ENCODE measurements around the gene AP1B1.
A peak's percentile ranks its signal among the peaks of the same experiment; 100 is the strongest.
"Not testable (repeated sequence)": the region's sequence is repeated elsewhere in the genome, so short reads cannot be mapped to it uniquely, and the experiment has no call there.

Gene AP1B1

DNA sequence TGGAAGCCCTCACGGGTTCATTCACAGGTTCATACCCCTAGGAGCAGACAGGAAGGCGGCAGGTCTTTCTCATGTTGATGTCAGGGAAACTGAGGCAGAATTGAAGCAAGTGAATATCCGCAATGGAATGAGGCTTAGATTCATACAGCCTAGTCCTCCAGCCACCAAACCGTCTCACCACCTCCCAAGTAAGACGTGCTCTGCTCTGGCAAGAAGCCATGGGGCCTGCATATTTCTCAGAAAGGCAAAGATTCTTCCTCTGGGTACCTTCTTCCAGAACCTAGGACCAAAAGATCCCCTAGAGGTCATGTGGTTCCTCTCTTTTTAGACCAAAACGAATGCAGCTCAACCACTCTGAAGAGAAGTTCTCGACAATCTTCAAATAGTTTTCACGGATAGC is 1.7 kb downstream of the AP1B1 start:
- DNase-seq (ENCODE audit: low spot score): no peak

DNA sequence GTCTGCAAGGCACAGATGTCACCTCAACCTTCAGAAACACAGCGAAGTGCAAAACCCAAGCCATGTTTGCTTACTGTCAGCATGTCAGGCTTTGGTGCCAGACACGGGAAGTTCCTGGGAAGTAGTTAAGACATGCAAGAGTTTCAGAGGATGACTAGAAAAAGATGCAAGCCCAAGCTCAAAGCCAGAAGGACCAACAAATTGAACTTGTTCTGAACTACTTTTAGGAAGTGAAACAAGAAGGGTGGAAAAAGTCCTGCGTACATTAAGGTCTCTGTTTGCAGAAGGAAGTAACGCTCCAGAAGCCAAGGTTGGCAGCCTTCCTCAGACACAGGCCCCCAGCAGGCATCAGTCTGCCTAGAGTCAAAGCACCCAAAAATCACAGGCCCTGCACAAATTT is 2.6 kb downstream of the AP1B1 start:
- no peak for DNase-seq (ENCODE audit: low spot score)

DNA sequence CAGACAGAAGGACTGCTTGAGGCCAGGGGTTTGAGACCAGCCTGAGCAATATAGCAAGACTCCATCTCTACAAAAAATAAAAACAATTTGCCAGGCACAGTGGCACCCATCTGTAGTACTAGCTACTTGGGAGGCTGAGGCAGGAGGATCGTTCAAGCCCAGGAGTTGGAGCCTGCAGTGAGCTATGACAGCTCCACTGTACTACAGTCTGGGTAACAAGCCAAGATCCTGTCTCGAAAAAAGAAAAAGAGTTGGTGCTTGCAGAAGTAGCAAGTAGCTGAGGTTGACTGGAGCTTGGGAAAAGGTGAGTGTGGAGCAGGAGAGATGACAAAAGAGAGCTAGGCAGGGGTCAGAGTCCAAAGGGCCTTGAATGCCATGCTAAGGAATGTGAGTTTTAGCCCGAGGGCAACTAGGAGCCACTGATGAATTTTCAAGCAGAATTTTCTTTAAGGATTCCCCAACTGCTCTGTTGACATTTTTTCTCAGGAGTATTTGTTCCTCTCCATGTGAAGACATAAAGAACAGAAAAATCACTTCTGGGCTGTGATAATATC is 3.1 kb downstream of the AP1B1 start:
- DNase-seq (ENCODE audit: low spot score): no peak

DNA sequence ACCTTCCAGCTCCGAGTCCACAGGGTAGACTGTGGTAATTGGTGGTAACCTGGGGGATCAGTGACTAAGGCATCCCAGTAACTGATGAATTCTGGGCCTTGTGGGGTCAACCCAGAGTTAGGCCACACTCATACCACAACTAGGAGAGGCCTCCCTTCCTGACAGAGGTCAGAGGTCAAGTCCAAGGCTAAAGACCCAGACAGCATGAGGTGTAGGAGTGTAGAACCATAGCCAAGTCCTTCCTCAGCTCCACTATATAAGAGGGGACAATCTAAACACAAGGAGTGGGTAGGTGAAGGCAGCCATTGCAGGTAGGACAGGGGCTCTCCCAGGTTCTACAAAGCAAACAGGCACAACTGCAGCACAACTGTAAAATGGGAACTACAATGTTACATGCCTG is 4.6 kb downstream of the AP1B1 start:
- DNase-seq (ENCODE audit: low spot score): no peak

DNA sequence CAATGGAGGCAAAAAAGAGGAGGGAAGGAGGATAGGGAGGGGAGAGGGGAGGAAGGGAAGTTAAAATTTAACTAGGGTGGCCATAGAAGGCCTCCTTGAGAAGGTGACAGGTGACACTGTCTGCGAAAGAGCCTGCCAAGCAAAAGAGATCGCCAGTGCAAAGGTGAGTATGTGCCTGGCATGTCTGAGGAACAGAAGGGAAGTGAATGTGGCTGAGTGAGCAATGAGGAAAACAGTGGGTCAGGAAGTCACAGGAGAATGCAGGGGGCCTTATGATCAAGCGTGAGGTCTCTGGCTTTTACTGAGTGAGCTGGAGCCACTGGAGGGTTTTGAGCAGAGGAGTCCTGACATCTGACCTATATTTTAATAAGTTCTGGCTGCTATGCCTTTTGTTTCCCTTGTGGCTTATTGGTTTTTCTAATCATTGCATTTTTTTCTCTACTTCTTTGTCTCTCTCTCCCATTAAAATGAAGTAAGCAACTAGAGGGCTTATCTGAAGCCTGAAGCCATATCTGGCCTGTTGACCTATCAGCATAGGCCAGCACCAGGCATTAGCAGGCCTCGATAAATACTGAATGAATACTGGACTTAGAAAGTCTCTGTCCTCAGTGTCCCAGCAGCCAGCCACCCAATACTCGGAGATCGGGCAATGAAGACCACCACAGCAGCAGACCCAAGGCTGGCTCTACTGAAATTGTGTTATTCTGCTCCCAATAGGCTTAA is 5.6 kb downstream of the AP1B1 start:
- DNase-seq (ENCODE audit: low spot score): no peak

DNA sequence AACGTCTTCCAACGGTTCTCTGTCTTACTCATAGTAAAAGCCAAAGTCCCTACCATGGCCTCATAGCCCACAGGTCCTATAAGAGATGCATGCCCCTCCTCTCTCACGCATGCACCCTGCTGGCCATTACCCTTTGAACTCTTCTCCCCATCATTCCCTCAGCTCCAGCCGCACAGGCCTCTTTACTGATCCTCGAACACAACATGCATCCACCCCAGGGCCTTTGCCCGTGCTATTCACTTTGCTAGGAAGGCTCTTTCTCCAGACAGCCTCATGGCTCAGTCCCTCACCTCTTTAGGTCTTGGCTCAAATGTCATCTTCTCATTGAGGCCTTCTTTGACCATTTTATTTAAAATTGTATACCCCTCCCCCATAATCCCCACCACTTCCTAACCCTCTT is 7.5 kb downstream of the AP1B1 start:
- no peak for DNase-seq (ENCODE audit: low spot score)

DNA sequence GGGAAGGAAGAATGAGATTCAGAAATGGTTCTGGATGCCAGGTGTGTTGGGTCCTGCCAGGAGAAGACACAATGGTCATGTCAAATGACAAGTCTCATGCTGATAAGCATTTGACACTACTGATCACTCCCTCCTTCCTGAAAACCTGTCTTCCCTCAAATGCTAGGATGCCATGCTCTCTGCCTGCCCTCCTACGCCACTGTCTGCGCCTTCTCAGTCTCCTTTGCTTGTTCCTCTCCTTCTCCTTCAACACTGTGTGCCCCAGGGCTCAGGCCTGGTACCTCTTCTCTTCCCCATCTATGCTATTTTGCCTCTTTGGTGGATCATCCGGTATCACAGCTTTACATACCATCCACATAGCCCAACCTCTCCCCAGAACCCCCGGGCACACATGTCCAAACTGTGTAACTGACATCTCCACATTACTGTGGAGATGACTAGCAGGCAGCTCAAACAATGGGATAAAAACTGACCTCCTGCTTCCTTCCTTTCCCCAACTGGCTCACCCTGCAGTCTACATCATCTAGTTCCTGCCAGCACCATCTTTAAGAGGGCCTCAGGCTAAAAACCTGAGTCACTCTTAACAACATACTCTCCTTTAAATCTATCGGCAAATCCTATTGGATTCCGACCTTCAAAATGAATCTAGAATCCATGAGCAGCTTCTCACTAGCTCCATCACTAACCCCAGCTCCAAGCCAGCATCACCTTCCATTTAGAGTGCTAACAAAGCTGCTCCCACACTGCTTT is 8.2 kb downstream of the AP1B1 start:
- DNase-seq (ENCODE audit: low spot score): no peak

DNA sequence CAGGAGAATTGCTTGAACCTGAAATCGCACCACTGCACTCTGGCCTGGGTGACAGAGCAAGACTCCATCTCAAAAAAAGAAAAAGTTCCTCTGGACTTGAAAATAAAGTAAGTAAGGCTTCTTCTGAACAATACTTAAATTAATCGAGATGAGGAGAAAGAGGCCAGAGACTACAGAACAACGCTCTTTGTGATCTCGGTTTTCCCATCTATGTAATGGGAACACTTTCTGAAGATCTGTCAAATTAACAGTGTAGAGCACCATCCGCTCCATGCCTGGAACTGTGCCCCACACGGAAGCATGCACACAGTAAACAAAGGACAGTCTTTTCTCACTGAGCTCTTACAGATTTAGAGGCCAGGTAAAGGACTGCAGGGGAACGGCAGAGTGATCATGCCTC is 9.1 kb downstream of the AP1B1 start:
- DNase-seq (ENCODE audit: low spot score): no peak

DNA sequence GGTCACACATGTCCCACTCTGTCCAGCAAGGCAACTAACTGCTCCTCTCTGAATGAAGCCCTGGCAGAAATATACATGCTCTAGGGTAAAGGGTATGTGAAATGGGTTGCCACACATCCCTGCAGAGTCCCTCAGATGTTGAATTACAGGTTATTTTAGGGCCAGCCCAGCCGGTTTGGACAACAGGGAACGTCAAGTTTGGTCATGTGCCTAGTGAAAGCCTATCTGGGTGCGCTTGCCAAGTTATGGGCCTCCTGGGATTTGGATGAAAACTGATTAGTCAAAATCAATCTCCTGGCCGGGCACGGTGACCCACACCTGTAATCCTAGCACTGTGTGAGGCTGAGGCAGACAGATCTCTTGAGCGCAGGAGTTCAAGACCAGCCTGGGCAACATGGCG is 10.4 kb downstream of the AP1B1 start:
- no peak for DNase-seq (ENCODE audit: low spot score)

DNA sequence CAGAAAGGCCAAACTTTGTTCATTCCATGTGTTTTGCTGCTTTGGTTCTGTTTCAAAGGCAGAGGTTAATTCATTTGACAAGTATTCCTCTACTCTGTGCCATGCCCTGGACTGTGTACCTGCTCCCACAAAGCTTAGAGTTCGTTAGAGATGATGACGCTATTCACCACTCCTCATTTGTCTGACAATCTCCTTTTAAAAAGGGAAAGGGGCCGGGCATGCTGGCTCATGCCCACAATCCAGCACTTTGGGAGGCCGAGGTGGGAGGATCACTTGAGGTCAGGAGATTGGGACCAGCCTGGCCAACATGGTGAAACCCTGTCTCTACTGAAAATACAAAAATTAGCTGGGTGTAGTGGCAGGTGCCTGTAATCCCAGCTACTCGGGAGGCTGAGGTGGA is 11.7 kb downstream of the AP1B1 start:
- DNase-seq (ENCODE audit: low spot score): not testable (repeated sequence)

DNA sequence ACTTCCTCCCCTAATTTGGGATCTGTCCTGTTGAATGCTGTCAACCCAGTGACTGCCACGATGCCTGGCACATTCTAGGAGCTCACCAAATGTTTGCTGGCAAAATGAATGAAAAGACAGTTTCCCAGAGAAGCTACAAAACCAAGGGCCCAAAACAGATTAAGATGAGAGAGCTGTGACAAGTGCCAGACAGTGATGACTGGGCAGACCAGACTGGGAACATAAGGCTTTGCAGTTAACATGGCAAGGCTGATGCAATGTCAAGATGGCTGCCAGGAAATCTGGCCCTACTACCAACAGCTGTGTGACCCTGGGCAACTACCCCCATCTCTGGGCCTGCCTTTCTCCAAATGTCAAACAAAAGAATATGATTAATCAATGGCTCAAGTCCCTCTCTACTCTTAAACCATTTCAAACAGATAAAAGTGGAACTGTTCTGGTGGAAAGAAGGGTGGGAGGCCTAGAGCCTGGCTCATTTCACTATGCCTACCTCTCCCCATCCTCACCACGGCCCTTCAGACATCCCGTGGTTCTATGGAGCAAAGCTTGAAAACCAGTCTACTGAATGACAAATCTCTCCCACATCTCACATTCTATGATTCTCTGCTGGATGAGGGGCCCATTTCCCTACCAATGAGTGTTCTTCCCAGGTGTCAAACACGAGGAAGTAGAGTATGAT is 12.8 kb downstream of the AP1B1 start:
- peak; percentile 51 for DNase-seq (ENCODE audit: low spot score)

DNA sequence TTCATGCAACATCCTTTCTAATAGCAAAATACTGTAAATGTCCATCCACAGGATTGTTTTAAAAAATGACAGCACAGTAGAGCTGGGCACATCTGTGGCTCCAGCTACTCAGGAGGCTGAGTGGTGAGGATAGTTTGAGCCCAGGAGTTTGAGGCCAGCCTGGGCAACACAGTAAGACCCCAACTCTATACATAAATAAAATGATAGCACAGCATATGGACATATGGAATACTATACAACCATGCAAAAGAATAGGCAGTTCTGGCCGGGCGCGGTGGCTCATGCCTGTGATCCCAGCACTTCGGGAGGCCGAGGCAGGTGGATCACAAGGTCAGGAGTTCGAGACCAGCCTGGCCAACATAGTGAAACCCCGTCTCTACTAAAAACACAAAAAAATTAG is 13.6 kb downstream of the AP1B1 start:
- not testable (repeated sequence) for DNase-seq (ENCODE audit: low spot score)

DNA sequence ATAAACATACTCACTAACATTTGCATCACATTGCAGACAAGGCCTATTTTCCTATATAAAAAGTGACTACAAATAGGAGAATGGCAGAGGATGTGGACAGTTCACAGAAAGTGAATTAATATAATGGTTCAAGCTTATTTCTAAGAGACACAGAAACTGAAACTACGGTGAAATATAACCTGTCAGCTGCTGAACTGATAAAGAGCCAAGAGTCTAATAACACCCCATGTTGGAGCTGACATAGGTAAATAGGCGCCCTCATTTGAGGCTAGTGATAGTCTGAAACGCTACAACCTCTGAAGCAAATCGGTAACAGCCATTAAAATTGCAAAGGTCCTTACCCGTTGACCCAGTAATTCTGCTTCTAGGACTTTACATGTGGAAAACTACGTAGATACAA is 14.0 kb downstream of the AP1B1 start:
- no peak for DNase-seq (ENCODE audit: low spot score)

DNA sequence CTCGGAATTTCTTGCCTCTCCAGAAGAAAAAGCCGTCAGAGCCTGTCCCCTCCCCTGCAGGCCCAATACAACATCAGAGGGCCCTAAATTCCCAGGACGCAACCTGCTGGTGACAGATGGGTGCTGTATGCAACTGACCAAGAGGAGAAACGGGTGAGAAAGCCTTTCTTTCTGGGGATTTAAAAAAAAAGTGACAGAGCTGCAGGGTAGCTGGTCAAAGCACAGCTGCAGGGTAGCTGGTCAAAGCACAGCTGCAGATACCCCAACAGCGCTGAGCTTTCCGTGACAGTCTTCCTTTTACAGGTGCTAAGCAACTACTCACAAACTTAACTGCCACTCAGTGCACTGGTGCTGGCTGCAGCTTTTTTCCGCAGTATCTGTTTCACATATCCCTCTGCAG is 17.8 kb downstream of the AP1B1 start:
- DNase-seq (ENCODE audit: low spot score): no peak

DNA sequence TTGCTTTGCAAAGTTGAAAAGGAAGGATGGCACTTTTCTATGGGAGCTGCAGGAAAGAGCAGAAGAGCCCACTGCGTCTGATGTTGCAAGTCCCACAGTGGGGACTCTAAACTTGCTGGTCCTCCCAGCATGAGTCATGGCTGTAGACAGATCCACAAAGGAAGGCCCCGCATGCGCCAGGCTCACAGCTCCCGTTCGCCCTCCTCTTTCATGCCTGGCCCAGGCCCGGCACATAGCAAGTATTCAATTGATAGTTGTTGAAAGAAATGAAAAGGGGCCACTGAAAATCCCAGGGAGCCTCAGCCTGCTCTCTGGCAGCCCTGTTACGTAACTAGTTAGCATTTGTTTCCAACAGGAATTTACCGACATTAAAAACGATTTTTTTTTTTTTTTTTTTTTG is 18.9 kb downstream of the AP1B1 start:
- DNase-seq (ENCODE audit: low spot score): no peak

DNA sequence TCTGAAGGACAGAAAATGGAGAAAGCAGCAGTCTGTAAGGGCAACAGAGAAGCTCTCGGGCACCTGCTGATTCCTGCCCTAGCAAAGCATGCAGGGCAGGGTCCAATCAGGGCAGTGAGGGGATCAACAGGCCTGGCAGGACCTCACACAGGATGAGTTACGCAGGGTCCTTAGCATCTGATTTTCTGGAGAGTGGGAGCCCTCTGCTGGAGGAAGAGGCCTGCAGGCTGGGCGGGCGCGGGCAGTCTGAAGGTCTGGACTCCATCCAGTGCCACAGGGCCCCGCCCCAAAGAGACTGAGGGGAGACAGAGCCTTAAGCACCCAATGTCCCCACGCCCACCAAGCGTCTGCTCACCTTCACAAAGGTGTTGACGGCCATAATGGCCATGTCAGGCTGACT is 28.9 kb downstream of the AP1B1 start:
- peak; percentile 87 for DNase-seq (ENCODE audit: low spot score)

DNA sequence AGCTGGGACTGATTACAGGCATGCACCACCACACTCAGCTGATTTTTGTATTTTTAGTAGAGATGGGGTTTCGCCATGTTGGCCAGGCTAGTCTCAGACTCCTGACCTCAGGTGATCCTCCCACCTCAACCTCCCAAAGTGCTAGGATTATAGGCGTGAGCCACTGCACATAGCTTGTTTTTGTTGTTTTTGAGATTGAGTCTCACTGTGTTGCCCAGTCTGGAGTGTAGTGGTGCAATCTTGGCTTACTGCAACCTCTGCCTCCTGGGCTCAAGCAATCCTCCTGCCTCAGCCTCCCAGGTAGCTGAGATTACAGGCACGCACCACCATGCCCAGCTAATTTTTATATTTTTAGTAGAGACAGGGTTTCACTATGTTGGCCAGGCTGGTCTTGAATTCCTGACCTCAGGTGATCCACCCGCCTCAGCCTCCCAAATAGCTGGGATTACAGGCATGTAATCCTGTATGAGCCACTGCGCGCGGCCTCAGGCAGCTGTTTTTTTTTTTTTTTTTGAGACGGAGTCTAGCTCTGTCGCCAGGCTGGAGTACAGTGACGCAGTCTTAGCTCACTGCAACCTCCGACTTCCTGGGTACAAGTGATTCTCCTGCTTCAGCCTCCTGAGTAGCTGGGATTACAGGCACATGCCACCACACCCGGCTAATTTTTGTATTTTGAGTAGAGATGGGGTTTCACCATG is 31.0 kb downstream of the AP1B1 start:
- DNase-seq (ENCODE audit: low spot score): not testable (repeated sequence)

DNA sequence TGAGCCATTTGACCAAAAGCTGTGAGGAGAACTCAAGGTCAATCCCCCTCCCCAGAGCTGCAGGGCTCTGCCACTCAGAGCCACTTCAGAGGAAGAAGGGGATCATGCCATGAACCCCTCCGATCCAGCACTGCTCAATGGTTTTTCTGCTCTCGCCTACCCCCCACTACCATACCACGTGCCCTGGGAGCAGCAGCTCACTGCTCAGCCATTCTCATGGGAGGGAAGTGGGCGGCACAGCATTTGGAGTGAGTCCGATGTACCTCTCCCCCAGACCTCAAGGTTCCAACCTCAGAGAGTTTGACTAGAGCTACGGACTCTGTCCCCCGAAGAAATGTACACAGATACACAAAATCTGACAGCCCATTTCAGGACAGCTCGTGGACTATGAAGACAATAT is 34.5 kb downstream of the AP1B1 start:
- no peak for DNase-seq (ENCODE audit: low spot score)

DNA sequence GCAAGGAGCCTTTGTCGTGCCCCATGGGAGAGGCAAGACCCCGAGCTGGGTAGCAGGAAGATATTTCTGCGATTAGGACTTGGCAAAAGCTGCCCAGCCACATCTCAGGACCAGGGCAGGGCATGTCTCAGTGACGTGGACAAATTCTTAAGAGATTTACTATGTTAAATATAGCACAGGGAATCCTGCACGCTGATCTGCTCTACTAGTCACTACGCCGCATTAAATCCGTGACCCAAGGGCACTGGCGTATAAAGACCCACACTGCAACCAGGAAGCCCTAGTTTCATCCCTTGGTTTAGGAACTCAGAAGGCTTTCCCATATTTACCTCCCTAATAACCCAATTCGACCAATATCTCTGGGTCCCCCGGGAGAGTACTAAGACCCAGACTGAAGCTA is 35.1 kb downstream of the AP1B1 start:
- no peak for DNase-seq (ENCODE audit: low spot score)

DNA sequence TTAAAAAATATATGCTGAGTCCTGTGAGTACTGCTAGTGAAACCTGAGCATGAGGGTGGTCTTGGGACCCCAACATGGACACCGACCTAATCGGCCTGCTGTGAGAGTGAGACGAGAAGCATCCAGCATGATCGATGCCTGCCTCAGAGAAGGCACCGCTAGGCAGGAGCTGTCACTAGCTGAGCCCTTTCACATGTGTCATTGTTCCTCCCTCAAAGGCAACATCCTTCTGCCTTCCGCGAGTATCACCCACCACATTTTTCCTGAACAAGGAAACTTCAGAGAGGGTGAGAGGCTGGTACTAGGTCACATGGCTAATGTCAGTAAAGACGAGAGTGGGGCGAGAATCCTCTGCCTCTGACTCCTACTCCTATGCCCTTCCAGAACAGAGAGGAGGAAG is 35.6 kb downstream of the AP1B1 start:
- DNase-seq (ENCODE audit: low spot score): no peak

DNA sequence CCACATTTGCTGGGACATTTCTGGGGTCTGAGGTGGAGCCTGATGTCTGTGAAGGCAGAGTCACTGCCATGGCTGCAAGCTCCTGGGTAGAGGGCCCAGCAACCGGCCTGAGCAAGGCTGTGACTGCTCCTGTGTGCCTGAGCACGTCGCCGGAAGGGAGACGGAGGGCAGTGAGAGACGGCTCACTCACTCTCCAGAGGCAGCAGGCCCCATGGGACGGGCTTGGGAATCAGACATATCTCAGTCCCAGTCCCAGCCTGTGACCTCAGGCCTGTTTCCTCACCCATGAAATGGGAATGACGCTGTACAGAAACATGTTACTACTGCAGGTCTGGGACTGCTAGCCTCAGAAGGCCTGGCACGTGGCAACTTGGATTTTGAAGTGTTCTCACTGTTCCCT is 36.5 kb downstream of the AP1B1 start:
- no peak for DNase-seq (ENCODE audit: low spot score)

DNA sequence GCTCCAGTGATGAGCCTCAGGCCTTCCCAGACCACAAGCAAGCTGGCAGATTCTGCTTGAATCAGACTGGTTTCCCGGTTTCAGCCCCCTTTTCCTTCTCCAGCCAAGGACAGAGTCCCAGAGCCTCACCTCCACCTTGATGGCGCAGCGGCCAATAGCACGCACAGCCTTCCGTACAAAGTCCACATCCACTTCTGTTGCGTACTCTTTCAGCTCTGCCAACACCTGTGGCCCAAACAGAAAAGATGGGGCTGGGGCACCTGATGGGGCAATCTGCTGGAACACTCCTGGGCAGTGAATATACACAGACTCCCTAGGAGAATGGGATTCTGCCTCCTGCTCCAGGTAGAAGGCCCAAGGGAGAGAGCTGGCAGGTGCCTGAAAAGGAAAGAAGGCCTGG is 37.3 kb downstream of the AP1B1 start:
- DNase-seq (ENCODE audit: low spot score): no peak

Measured in D341Med (cell line).